NT2/D1 (cell line): ENCODE data around the gene MAFF.

Experiments used
- SUZ12 ChIP-seq: IDR thresholded peaks from 2 replicates; pipeline ENCODE4 v1.6.1; 2011; ENCODE audit not compliant: insufficient read length, insufficient read depth; ENCODE audit errors: extremely low read depth
- YY1 ChIP-seq: IDR thresholded peaks from 2 replicates; pipeline ENCODE4 v1.6.1; 2011; ENCODE audit not compliant: insufficient read length, insufficient read depth

DNA sequence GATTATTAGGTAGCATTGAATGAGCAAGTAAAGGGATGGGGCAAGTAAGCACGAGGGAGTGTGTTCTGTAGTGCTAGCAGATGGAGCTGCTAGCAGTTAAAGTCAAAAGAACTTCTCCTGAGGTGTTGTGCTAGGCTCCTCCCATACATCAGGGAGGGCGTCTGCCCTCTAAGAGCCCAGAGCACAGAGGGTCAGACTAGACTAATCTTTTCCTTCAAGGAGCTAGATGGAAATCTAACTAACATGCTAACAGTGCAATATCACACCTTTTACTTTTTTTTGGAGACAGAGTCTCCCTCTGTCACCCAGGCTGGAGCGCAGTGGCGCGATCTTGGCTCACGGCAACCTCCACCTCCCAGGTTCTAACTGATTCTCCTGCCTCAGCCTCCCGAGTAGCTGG lies 17.0 kb upstream of the MAFF start:
- no peak for TF ChIP-seq SUZ12
- no peak for TF ChIP-seq YY1
